Panc1 (cell line): Measurements from ENCODE around the gene FARP1.

Source experiments
- POLR2AphosphoS5 ChIP-seq: IDR thresholded peaks from 2 replicates; pipeline ENCODE4 v1.6.1; 2012; ENCODE audit warnings: mild to moderate bottlenecking, low read depth, low read length, moderate library complexity
- SIN3A ChIP-seq: IDR thresholded peaks from 2 replicates; pipeline ENCODE4 v1.6.1; 2012; ENCODE audit warnings: low read depth, mild to moderate bottlenecking, low read length, moderate library complexity, borderline replicate concordance; ENCODE audit not compliant: insufficient read depth
- TCF7L2 ChIP-seq: IDR thresholded peaks from 2 replicates; pipeline ENCODE4 v1.6.1; 2011; ENCODE audit warnings: mild to moderate bottlenecking, low read depth, low read length, inconsistent platforms
- TF ChIP-seq, protein P1 (sequence below): fragments of 450-650 bp; IDR thresholded peaks from 2 replicates; pipeline ENCODE4 v1.5.1; 2017; ENCODE audit warnings: mild to moderate bottlenecking

DNA sequence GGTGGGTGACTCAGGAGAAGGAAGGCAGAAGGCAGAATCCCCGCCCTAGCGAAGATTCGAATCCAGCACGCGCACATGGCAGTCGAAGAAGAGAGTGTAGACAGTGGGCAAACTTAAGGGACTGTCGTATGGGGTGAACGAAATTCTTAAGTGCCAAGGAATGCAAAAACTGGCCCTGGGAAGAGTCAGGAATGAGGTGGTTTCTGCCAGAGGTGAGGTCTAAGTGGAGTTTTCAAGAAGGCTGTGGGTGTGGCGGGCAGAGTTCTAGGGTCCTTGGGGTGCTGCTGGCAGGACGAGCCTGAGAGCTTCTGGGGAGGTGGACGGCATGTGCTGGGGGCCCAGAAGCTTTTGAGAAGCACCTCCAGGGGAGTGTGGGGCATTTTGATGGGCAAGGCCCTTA is 98.1 kb downstream of the FARP1 start:
- TF ChIP-seq, protein P1, sequence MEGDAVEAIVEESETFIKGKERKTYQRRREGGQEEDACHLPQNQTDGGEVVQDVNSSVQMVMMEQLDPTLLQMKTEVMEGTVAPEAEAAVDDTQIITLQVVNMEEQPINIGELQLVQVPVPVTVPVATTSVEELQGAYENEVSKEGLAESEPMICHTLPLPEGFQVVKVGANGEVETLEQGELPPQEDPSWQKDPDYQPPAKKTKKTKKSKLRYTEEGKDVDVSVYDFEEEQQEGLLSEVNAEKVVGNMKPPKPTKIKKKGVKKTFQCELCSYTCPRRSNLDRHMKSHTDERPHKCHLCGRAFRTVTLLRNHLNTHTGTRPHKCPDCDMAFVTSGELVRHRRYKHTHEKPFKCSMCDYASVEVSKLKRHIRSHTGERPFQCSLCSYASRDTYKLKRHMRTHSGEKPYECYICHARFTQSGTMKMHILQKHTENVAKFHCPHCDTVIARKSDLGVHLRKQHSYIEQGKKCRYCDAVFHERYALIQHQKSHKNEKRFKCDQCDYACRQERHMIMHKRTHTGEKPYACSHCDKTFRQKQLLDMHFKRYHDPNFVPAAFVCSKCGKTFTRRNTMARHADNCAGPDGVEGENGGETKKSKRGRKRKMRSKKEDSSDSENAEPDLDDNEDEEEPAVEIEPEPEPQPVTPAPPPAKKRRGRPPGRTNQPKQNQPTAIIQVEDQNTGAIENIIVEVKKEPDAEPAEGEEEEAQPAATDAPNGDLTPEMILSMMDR: no peak
- TF ChIP-seq POLR2AphosphoS5 (no peak), TCF7L2 (no peak), SIN3A (no peak)
